Measurements from ENCODE around the gene ZNF497. TPM values are rescaled to one million over a fixed set of nuclear protein-coding genes. Genes with fewer than 3 reads are reported as not detected.

Gene ZNF497
- total and polyA plus RNA-seq, 9 of the 15 experiments (the other 6 are each of a cell fraction or from before 2014, with no cell fraction given): 0.06 to 0.98 (median 0.44) TPM; not detected in 1

DNA sequence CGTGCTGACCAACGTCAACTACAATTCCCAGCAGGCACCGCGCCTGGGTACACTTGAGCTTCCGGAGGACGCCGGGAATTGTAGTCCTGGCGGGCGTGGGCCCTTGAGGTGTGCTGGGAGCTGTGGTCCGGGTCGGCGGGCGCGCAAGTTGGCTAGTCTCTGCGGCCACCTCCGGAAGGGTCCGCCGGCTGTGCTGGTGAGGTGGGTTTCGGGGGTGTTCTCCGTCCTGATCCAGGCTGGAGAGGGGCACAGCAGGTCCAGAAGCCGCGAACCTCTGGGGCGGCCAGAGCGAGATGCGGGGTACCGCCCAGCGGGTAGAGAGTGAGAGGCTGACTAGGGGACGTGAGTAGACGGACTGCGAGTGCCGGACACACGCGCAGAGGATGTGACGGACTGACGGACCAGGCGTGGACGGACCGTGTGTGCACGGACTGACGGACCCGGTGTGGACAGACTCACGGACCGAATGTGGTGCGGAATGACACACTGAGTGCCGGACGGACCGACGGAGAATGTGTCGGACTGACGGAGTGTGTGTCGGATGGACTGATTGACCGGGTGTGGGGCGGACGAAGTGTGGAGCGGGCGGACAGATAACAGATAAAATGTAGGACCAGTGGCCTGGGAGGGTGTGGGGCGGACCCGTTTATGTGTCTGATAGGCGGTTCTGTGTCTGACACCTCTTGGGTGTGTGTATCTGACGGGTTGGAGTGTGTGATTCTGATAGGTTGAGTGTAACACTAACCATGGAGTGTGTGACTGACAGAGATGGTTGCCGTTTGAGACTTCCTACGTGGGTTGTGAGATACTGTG lies 35.4 kb downstream of the ZNF497 start, which contains the start of gene ZSCAN22 (continued):
- no peak for TF ChIP-seq ZNF778 (CRISPR knock-in tag; IDR thresholded peaks at IDR 0.05)
- peak; percentile 99 for TF ChIP-seq GABPB1 (CRISPR knock-in tag; IDR thresholded peaks at IDR 0.05)
- TF ChIP-seq SMAD2 (IDR thresholded peaks at IDR 0.05; ENCODE audit: low read depth, low read length): no peak
- TF ChIP-seq, protein P1, sequence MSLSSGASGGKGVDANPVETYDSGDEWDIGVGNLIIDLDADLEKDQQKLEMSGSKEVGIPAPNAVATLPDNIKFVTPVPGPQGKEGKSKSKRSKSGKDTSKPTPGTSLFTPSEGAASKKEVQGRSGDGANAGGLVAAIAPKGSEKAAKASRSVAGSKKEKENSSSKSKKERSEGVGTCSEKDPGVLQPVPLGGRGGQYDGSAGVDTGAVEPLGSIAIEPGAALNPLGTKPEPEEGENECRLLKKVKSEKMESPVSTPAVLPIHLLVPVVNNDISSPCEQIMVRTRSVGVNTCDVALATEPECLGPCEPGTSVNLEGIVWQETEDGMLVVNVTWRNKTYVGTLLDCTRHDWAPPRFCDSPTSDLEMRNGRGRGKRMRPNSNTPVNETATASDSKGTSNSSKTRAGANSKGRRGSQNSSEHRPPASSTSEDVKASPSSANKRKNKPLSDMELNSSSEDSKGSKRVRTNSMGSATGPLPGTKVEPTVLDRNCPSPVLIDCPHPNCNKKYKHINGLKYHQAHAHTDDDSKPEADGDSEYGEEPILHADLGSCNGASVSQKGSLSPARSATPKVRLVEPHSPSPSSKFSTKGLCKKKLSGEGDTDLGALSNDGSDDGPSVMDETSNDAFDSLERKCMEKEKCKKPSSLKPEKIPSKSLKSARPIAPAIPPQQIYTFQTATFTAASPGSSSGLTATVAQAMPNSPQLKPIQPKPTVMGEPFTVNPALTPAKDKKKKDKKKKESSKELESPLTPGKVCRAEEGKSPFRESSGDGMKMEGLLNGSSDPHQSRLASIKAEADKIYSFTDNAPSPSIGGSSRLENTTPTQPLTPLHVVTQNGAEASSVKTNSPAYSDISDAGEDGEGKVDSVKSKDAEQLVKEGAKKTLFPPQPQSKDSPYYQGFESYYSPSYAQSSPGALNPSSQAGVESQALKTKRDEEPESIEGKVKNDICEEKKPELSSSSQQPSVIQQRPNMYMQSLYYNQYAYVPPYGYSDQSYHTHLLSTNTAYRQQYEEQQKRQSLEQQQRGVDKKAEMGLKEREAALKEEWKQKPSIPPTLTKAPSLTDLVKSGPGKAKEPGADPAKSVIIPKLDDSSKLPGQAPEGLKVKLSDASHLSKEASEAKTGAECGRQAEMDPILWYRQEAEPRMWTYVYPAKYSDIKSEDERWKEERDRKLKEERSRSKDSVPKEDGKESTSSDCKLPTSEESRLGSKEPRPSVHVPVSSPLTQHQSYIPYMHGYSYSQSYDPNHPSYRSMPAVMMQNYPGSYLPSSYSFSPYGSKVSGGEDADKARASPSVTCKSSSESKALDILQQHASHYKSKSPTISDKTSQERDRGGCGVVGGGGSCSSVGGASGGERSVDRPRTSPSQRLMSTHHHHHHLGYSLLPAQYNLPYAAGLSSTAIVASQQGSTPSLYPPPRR (CRISPR knock-in tag; IDR thresholded peaks at IDR 0.05; ENCODE audit: borderline replicate concordance): 0 out of 2 replicates have a peak, but pooled peaks have one; percentile 92
- TF ChIP-seq CREBBP (IDR thresholded peaks at IDR 0.05; ENCODE audit: low read depth, low read length): no peak
- TF ChIP-seq, protein P2, sequence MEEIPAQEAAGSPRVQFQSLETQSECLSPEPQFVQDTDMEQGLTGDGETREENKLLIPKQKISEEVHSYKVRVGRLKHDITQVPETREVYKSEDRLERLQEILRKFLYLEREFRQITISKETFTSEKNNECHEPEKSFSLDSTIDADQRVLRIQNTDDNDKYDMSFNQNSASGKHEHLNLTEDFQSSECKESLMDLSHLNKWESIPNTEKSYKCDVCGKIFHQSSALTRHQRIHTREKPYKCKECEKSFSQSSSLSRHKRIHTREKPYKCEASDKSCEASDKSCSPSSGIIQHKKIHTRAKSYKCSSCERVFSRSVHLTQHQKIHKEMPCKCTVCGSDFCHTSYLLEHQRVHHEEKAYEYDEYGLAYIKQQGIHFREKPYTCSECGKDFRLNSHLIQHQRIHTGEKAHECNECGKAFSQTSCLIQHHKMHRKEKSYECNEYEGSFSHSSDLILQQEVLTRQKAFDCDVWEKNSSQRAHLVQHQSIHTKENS (CRISPR knock-in tag; IDR thresholded peaks at IDR 0.05): no peak
- TF ChIP-seq ETV1 (tag; conservative IDR thresholded peaks at IDR 0.05; ENCODE audit: low read depth): peak; percentile 83
- TF ChIP-seq HIVEP1 (CRISPR knock-in tag; IDR thresholded peaks at IDR 0.05): no peak; the same call in 1 of the 2 replicates
- TF ChIP-seq ZNF695 (CRISPR knock-in tag; IDR thresholded peaks at IDR 0.05): no peak
- no peak for TF ChIP-seq KAT2B (IDR thresholded peaks at IDR 0.05; ENCODE audit: low read depth, low read length)
- no peak for TF ChIP-seq ZFP36 (IDR thresholded peaks at IDR 0.05; ENCODE audit: low read depth, low read length, partially characterized antibody)
- TF ChIP-seq NCOA1 (IDR thresholded peaks at IDR 0.05; ENCODE audit: low read depth): peak; percentile 99
- no peak for TF ChIP-seq DACH1 (IDR thresholded peaks at IDR 0.05; ENCODE audit: partially characterized antibody)
- TF ChIP-seq, protein P3, sequence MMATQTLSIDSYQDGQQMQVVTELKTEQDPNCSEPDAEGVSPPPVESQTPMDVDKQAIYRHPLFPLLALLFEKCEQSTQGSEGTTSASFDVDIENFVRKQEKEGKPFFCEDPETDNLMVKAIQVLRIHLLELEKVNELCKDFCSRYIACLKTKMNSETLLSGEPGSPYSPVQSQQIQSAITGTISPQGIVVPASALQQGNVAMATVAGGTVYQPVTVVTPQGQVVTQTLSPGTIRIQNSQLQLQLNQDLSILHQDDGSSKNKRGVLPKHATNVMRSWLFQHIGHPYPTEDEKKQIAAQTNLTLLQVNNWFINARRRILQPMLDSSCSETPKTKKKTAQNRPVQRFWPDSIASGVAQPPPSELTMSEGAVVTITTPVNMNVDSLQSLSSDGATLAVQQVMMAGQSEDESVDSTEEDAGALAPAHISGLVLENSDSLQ (IDR thresholded peaks at IDR 0.05): peak; percentile 87
- TF ChIP-seq, protein P4, sequence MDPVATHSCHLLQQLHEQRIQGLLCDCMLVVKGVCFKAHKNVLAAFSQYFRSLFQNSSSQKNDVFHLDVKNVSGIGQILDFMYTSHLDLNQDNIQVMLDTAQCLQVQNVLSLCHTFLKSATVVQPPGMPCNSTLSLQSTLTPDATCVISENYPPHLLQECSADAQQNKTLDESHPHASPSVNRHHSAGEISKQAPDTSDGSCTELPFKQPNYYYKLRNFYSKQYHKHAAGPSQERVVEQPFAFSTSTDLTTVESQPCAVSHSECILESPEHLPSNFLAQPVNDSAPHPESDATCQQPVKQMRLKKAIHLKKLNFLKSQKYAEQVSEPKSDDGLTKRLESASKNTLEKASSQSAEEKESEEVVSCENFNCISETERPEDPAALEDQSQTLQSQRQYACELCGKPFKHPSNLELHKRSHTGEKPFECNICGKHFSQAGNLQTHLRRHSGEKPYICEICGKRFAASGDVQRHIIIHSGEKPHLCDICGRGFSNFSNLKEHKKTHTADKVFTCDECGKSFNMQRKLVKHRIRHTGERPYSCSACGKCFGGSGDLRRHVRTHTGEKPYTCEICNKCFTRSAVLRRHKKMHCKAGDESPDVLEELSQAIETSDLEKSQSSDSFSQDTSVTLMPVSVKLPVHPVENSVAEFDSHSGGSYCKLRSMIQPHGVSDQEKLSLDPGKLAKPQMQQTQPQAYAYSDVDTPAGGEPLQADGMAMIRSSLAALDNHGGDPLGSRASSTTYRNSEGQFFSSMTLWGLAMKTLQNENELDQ (CRISPR knock-in tag; IDR thresholded peaks at IDR 0.05; ENCODE audit: borderline replicate concordance): no peak
- no peak for TF ChIP-seq CEBPB (tag; IDR thresholded peaks at IDR 0.05)
- TF ChIP-seq MAFF (IDR thresholded peaks at IDR 0.05; ENCODE audit: low read length): no peak

Data from K562 (cell line).